HG03469 (cell line): ENCODE measurements around the gene DNM3.

Experiments used
- ATAC-seq: cut with Tn5 transposase; IDR thresholded peaks from one replicate; pipeline ENCODE4 v1.9.1; 2021; ENCODE audit warnings: mild to moderate bottlenecking, moderate library complexity, moderate number of reproducible peaks; ENCODE audit not compliant: unreplicated experiment

Gene DNM3

GRCh38 chr1:171969226-171969625, 127.9 kb downstream of the DNM3 start:
- no peak for ATAC-seq

DNA sequence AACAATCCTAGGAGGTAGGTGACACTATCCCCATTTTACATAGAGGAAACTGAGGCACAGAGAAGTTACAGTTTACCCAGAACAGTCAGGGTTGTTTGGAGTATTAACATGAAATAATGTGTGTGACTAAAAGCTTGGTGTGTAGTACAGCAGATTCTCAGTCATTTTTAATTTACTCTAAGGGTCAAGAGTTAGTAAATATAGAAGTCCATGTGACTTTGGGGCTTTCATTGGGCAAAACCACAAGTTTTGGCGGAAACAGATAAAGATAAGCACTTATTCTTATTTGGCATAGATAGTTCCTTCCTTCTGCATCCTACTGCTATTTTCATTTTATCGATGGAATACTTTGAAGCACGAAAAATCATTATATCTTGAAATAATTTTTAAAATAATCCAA, 128.5 kb downstream of the DNM3 start:
- no peak for ATAC-seq

DNA sequence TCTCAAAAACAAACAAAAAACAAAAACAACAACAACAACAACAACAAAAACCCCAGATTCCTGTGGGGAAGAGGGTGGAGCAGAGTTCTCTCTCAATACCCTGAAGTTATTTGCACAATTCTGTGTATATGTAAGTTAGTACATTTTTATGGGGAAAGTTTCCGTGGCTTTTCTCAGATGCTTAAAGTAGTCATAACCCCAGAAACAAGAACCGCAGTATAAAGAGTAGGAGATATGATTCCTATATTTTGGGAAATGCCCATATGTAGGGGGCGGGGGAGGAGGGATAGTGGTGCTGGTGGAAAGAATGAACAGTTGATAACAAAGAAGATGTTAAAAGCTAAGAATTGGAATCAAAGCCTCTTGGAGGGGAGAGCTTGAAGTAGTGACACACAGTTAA, 131.5 kb downstream of the DNM3 start:
- no peak for ATAC-seq

GRCh38 chr1:171973421-171973820, 132.1 kb downstream of the DNM3 start:
- no peak for ATAC-seq

DNA sequence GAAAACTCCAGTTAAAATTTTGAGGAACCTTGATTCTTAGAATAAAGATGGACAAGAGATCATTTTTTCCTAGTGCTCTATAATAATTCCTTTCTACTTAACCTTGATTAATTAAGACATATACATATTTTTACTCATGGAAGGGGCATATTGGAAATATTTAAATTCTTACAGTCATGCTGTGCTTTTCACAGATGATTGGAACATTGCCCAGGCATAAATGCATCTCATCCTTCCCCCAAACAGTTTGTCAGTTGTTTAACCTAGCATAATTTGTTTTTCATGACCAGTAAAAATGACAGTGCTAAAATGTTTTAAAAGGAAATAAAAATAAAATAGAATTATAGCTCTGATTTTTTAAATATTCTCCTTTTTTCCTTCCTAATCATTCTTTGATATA, 140.0 kb downstream of the DNM3 start:
- no peak for ATAC-seq

DNA sequence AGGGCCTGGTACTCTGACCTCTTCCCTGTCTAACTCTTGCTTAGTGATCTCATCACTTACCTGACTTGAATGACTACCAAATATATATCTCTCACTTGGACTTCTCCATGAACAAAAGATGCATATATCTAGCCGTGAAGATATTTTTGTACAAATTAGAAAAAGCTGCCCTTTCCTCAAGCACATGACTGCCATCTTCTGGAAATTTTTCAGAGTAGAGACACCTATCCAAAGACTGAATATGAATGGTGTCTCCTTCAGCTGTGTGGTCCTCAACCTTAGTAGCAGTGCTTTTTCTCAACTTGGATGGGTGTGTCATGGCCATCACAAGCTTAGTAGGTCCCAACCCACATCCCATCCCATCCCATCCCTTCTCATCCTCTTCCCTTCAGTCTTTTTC, 142.3 kb downstream of the DNM3 start:
- no peak for ATAC-seq

DNA sequence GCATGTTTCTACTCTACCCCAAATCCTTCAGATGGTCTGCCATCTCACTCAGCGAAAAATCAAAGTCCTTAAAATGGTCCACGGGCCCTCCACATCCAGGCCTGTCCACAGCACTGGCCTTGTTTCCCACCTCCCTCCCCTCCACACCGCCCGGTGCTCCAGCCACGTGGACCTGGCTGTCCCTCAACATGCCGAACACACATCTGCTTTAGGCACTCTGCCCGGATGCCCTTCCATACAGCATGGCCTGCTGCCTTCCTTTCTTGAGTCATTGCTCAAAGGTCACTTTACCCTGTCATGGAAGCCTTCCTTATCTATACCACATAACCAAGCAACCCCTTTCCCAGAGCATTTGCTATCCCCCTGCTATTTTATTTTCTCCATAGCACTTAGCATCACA, 143.0 kb downstream of the DNM3 start:
- ATAC-seq, result no peak

- ATAC-seq, result no peak
Measured at GRCh38 chr1:171984850-171985485, 143.7 kb downstream of the DNM3 start.

DNA sequence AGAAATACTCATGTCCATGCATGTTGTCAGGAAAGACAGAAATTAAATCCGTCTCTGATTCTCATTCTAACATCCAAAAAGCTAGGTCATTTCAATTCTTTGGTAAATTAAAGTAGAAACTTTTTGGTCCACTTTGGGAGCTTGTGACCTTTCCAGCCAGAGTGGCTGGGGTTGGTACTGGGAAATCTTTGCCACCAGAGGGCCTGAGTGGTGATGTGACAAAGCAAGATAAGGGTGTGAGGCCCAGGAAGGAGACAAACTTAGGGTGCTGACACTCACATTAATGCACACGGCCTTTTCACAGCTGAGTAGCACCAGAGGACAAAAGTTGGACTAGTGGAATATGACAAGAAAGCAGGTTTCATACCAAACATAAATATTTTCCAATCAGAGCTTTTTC, 144.3 kb downstream of the DNM3 start:
- no peak for ATAC-seq

DNA sequence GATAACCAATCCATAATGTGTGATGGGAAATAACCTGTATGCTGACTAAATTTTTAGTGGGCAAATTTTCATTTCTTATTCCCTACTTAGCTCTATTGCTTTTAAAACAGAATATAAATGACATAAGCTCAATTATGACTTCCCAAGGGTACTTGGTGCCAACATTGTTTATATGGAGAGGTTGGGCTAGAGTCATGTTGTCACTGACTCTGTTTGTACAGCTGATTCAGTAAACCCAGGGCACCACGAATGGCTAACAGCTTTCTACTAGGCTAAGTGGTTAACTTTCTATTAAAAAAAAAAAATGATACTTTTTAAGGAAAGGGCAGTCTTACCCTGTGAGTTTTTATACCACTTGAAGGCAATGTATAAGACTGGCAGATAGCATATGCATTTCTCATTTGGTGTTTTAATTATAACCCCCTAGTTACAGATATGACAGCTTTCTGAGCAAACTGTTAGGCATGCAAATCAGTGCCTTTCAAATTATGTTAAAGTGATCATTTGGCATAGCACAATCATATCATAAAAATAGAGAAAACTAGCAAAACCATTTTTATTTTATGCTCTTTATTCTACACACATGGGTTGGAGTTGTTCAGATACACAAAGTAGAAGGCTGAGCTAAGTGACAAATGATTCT, 147.1 kb downstream of the DNM3 start:
- no peak for ATAC-seq

- no peak for ATAC-seq
Measured at GRCh38 chr1:171990371-171990770, 149.1 kb downstream of the DNM3 start.

GRCh38 chr1:171994293-171994692, 153.0 kb downstream of the DNM3 start:
- no peak for ATAC-seq

DNA sequence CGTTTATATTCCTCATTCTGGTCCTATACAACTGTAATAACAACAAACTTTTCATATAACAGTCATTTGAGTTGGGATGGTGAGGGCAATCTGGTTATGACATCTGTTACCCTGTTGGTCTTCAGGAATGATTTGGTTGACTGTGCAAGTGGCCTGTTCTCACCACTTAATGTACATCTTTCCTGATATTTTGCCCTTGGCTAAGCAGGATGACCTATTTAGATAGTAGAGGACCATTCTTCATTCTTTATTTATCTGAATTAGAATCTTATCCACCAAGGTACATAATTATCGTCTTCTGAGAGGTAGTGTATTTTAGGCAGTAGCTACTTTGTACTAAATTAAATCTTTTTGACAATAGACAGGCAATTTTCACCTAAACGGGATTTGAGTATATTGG, 154.3 kb downstream of the DNM3 start:
- ATAC-seq, result no peak

DNA sequence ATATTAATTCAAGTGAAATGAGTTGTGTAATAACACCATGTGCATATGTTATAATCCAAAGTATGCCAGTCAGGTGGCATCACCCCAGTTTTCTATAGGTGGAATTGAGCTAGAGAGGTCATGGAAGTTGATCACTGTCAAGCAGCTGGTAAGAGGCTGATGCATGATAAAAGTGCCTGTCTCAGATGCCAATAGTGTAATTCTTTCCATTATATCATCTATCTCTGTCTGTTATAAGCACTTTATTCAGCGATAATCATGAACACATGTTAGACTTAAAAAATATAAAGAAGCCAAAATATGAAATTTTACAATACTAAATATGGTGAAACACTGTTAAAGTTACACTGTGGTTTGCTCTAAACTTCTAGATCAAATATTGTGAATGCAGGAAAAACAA, 156.6 kb downstream of the DNM3 start:
- no peak for ATAC-seq

GRCh38 chr1:171998711-171999110, 157.4 kb downstream of the DNM3 start:
- no peak for ATAC-seq

DNA sequence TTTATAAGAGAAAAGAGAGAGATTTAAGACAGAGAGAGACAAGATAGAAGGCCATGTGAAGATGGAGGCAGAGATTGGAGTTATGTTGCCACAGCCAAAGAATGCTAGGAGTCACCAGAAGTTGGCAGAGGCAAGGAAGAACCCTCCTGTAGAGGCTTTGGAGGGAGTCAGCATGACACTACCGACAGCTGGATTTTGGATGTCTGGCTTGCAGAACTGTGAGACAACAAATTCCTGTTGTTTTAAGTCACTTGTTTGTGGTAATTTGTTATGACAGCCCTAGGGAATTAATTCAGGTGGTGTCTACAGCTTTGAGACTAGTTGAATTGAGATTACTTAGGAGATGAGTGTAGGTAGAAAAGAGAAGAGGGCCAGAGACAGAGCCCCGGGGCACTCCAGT, 158.5 kb downstream of the DNM3 start:
- no peak for ATAC-seq

DNA sequence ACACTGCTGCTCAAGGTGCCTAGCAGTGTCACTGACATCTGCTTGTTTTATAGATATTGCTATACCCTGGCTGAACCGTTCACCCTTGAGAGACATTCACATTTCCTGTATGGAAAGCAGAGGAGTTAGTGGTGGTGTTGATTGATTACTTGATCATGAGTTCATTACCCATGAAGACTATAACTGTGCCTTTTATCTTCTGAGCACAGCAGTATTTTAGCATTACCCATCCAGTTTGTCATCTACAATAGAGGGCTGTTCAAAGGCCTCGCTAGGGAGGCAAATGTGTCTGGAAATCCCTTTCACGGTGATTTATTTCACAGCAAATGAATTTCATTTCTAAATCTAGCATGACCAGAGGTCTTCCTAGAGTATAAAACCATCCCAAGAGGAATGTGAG, 160.0 kb downstream of the DNM3 start:
- ATAC-seq, result no peak

- ATAC-seq, result no peak
Measured at GRCh38 chr1:172002725-172003345, 161.5 kb downstream of the DNM3 start.

GRCh38 chr1:172003766-172004530, 162.7 kb downstream of the DNM3 start:
- ATAC-seq, result no peak

DNA sequence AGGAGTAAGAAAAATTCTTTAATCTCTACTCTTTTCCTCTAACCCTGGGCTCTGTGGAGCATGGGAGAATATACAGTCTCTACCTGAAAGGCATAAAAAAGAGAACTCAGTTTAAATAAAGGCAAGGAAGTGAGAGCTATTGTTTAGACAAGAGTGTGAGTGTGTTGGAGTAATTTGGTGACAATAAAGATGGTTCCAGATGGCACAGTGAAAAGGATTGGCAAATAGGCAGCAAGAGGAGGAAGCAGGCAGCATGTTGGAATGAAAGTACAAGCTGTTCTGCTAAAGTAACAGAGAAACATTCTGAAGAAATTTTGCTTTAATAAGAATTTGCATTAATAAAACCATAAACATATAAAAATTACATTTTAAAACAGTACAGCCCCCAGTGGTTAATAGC, 163.4 kb downstream of the DNM3 start:
- ATAC-seq, result no peak

DNA sequence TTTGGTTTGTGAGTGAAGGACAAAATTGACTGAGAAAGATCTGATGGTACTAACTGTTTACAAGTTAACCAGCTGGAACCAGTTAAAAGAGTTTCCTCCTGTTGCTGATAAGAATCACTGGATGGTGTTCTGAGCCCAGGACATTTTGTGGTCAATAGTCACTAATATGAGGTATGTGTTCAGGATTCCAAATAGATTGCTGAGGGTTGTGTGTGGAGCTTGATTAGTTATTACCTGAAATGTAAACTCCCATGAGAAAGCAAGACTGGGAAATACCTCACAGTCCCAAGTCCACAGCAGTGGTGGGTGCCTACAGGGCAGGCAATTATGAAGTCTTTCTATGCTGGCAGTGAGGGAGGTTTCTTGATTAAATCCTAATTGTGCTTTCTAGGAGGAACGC, 164.6 kb downstream of the DNM3 start:
- ATAC-seq, result no peak

DNA sequence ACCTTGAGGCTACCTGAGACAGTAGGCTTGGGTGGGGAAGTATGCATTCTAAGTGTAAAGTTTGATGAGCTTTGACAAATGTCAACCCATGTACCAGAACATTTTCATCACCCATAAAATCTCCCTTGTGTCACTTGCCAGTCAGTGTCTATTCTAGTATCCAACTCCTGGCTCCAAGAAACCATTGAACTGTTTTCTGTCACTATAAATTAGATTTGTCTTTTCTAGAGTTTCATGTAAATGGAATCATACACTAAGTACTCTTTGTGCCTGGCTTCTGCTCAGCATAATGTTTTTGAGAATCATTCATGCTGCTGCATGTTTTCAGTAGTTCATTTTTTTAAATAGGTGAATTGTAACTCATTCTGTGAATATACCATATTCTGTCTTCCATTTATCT, 165.4 kb downstream of the DNM3 start:
- no peak for ATAC-seq
